ENCODE data around the gene TAAR8.

Gene TAAR8

DNA sequence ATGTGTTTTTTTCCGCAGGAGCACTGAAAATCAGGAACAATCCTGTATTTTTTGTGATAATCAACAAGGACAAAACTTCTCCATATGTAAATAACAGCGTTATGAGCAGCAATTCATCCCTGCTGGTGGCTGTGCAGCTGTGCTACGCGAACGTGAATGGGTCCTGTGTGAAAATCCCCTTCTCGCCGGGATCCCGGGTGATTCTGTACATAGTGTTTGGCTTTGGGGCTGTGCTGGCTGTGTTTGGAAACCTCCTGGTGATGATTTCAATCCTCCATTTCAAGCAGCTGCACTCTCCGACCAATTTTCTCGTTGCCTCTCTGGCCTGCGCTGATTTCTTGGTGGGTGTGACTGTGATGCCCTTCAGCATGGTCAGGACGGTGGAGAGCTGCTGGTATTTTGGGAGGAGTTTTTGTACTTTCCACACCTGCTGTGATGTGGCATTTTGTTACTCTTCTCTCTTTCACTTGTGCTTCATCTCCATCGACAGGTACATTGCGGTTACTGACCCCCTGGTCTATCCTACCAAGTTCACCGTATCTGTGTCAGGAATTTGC is 17.8 kb downstream of the TAAR8 start, which contains the start of gene TAAR6 (continued):
- TF ChIP-seq PRDM2 (tag by site-specific recombination; IDR thresholded peaks at IDR 0.05; ENCODE audit: borderline replicate concordance) (no peak), ZNF473 (tag by site-specific recombination; IDR thresholded peaks at IDR 0.05) (no peak), EGR2 (tag by site-specific recombination; IDR thresholded peaks at IDR 0.05; ENCODE audit: low read depth) (no peak)
- TF ChIP-seq, protein P1, sequence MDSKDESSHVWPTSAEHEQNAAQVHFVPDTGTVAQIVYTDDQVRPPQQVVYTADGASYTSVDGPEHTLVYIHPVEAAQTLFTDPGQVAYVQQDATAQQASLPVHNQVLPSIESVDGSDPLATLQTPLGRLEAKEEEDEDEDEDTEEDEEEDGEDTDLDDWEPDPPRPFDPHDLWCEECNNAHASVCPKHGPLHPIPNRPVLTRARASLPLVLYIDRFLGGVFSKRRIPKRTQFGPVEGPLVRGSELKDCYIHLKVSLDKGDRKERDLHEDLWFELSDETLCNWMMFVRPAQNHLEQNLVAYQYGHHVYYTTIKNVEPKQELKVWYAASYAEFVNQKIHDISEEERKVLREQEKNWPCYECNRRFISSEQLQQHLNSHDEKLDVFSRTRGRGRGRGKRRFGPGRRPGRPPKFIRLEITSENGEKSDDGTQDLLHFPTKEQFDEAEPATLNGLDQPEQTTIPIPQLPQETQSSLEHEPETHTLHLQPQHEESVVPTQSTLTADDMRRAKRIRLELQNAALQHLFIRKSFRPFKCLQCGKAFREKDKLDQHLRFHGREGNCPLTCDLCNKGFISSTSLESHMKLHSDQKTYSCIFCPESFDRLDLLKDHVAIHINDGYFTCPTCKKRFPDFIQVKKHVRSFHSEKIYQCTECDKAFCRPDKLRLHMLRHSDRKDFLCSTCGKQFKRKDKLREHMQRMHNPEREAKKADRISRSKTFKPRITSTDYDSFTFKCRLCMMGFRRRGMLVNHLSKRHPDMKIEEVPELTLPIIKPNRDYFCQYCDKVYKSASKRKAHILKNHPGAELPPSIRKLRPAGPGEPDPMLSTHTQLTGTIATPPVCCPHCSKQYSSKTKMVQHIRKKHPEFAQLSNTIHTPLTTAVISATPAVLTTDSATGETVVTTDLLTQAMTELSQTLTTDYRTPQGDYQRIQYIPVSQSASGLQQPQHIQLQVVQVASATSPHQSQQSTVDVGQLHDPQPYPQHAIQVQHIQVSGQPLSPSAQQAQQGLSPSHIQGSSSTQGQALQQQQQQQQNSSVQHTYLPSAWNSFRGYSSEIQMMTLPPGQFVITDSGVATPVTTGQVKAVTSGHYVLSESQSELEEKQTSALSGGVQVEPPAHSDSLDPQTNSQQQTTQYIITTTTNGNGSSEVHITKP (tag by site-specific recombination; IDR thresholded peaks at IDR 0.05) = no peak

- Histone ChIP-seq H3K27ac (ENCODE audit: extremely low read depth, low read depth, low read length) (no peak overlapping the region), H3K4me3 (ENCODE audit: low read depth, low read length) (no peak overlapping the region), H3K9me3 (ENCODE audit: control insufficient read depth, insufficient read depth, low read depth, low read length) (no peaks in the 10 kb centered on the region), H3K36me3 (ENCODE audit: control insufficient read depth in 2 of 2, insufficient read depth in 1 of 2, low read length in 2 of 2) (no peaks in the 10 kb centered on the region), H3K4me1 (ENCODE audit: control insufficient read depth, insufficient read depth, low read length) (no peaks in the 10 kb centered on the region)
- ChIA-PET CTCF (no interaction called here), POLR2A (no interaction called here)
- TF ChIP-seq ZNF146 (tag by site-specific recombination; IDR thresholded peaks at IDR 0.05) (no peak), ZNF639 (tag by site-specific recombination; IDR thresholded peaks at IDR 0.05) (no peak), ZNF23 (tag by site-specific recombination; IDR thresholded peaks at IDR 0.05; ENCODE audit: borderline replicate concordance) (no peak), ZNF529 (tag by site-specific recombination; IDR thresholded peaks at IDR 0.05; ENCODE audit: insufficient replicate concordance) (no peak), ZNF404 (tag by site-specific recombination; IDR thresholded peaks at IDR 0.05) (no peak), ZNF223 (tag by site-specific recombination; IDR thresholded peaks at IDR 0.05) (no peak), ZIC2 (tag by site-specific recombination; IDR thresholded peaks at IDR 0.05) (no peak), ZNF585B (tag by site-specific recombination; IDR thresholded peaks at IDR 0.05) (no peak), ZNF560 (tag by site-specific recombination; IDR thresholded peaks at IDR 0.05; ENCODE audit: borderline replicate concordance) (no peak), ZNF837 (tag by site-specific recombination; IDR thresholded peaks at IDR 0.05) (no peak), KLF8 (tag by site-specific recombination; IDR thresholded peaks at IDR 0.05) (no peak), ZNF555 (tag by site-specific recombination; conservative IDR thresholded peaks at IDR 0.05) (no peak), ZEB2 (tag by site-specific recombination; IDR thresholded peaks at IDR 0.05) (no peak), ZNF843 (tag by site-specific recombination; IDR thresholded peaks at IDR 0.05) (no peak), ZNF514 (tag by site-specific recombination; IDR thresholded peaks at IDR 0.05) (no peak)
- TF ChIP-seq, protein P2, sequence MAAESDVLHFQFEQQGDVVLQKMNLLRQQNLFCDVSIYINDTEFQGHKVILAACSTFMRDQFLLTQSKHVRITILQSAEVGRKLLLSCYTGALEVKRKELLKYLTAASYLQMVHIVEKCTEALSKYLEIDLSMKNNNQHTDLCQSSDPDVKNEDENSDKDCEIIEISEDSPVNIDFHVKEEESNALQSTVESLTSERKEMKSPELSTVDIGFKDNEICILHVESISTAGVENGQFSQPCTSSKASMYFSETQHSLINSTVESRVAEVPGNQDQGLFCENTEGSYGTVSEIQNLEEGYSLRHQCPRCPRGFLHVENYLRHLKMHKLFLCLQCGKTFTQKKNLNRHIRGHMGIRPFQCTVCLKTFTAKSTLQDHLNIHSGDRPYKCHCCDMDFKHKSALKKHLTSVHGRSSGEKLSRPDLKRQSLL (tag by site-specific recombination; IDR thresholded peaks at IDR 0.05) = no peak
- TF ChIP-seq, protein P3, sequence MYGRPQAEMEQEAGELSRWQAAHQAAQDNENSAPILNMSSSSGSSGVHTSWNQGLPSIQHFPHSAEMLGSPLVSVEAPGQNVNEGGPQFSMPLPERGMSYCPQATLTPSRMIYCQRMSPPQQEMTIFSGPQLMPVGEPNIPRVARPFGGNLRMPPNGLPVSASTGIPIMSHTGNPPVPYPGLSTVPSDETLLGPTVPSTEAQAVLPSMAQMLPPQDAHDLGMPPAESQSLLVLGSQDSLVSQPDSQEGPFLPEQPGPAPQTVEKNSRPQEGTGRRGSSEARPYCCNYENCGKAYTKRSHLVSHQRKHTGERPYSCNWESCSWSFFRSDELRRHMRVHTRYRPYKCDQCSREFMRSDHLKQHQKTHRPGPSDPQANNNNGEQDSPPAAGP (tag by site-specific recombination; IDR thresholded peaks at IDR 0.05) = no peak
- TF ChIP-seq, protein P4, sequence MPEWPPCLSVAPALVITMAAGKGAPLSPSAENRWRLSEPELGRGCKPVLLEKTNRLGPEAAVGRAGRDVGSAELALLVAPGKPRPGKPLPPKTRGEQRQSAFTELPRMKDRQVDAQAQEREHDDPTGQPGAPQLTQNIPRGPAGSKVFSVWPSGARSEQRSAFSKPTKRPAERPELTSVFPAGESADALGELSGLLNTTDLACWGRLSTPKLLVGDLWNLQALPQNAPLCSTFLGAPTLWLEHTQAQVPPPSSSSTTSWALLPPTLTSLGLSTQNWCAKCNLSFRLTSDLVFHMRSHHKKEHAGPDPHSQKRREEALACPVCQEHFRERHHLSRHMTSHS (tag by site-specific recombination; IDR thresholded peaks at IDR 0.05) = no peak
Measured at GRCh38 chr6:132571774-132572173, 19.3 kb downstream of the TAAR8 start.

All from HEK293 (cell line).